Pulmonary artery endothelial cell (primary cell): ENCODE measurements around the gene LRRC38. TPM values are rescaled to one million over a fixed set of nuclear protein-coding genes. Genes with fewer than 3 reads are reported as not detected.

Source experiments
- DNase-seq: peaks from one replicate; pipeline ENCODE4 v3.0.0-alpha.2; 2011; ENCODE audit warnings: low read depth, low spot score
- total RNA-seq: library from RNA; depleted of rRNA; stranded (reverse); fragments of >200 nt; gene quantifications from 2 replicates; pipeline ENCODE4 v1.2.3, GENCODE V29; 2014

LRRC38 gene
- total RNA-seq, 1 donor from 2014 or later = not detected

DNA sequence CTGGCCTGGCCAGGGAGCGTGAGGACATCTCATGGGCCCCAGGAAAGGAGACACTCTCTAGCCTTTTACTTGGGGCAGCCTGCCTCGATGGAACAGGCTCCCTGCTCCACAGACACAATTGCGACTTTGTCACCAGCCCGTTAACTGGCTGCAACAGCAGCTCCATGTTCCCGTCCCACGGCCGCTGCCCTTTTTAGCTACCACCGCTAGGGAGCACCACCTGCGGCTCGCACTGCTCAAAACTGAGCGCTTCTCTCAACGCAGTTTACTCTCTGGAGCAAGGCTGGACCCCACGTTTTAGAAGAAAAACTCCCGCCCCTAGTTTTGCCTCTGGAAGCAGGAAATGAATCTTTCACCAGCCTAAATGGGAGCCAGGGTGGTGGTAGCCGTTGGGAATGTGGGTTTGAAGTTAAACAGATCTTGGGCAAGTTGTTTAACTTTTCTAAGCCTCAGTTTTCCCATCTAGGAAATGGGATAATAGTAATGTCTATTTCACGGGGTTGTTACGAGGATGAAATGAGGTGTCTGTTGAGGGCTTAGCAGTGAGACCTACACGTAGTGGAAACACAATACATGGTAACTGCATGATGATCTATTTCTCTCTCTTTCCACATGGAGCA lies 3.5 kb upstream of the LRRC38 start:
- DNase-seq = no peak

DNA sequence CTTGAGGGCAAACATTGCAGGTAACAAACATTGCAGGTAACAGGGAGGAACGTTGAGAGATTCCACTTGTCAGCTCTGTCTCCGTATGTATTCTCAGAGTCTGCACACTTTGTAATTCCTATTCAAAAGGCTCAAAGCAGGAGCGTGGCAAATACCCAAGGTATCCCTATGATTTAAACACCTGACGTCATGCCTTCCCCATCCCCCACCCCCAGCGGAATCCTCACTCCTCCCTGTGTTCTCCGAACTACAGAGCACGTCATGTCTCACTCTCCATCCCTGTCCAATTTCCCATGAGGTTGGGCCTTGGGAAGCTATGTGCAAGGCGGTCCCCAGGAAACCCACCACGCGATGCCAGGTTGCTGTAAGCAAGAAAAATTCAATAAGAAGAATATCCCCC lies 2.8 kb upstream of the LRRC38 start:
- DNase-seq = no peak

- no peak for DNase-seq
These were observed 1.0 kb upstream of the LRRC38 start for GRCh38 chr1:13514821-13515220.

DNA sequence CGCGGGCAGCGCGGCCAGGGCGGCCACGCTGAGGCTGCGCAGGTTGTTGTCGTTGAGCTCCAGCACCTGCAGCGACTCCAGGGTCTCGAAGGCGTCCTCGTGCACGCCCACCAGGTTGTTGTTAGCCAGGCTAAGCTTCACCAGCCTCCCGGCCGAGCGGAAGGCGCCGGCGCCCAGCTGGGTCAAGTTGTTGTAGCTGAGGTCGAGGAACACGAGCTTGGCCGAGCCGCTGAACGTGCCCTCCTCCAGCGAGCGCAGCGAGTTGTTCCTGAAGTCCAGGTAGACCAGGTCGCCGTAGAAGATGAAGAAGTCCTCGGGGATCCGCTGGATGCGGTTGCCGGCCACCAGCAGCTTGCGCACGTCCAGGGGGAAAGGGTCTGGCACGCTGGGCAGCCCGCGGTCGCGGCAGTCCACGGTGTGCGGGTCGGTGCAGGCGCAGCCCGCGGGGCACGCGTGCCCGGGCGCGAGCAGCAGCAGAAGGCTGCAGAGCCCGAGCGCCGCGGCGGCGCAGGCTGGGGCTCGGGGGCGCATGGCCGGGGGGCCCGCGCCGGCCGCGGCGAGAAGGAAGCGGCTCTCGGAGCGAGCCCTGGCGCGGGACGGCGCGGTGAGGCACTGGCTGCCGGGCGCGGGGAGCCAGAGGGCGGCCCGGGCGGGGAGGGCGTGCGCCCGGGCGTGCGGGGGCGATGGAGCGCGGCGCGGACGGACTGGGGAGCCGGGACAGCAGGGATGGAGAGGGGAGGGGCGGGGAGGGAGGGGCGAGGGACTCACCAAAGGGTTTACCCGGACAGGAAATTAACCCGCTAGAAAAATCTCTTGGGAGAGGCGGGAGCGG lies 524 bp downstream of the LRRC38 start:
- DNase-seq = no peak

GRCh38 chr1:13512472-13512871 lies 1.3 kb downstream of the LRRC38 start:
- no peak for DNase-seq

GRCh38 chr1:13510499-13510898 lies 3.3 kb downstream of the LRRC38 start:
- no peak for DNase-seq

GRCh38 chr1:13507075-13507474 lies 6.7 kb downstream of the LRRC38 start:
- no peak for DNase-seq

DNA sequence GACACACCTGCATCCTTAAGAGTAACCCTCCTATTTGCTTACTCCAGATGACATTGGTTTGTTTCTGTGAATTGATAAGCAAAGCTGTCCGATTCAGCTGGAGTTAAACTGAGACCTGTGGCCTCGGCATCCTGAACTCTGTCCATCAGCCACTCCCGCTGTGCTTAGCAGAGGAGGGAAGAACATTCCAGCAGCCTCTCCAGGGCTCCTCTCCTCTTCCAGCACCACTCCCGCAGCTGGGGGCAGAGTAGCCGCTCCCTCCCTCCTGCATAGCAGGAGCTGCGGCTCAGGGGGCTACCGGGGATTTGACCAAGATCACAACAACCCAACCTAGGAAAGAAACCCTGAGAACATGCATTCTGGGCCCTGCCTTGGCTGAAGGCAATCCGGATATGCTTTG lies 8.8 kb downstream of the LRRC38 start:
- DNase-seq = no peak

DNA sequence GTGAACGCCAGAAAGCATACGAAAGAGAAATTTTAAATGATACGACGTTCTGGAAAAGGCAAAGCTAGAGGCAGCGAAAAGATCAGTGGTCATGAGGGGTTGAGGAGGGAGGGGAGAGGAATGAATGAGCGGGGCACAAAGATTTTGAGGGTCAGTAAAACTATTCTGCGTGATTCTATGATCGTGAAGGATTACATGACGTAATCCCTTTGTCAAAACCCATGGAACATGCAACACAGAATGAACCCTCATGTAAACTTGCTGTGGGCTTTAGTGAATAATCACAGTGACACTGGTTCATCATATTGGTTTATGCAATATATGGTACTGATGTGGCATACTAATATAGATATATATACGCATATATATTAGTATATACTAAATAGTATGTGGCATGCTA lies 13.0 kb downstream of the LRRC38 start:
- DNase-seq = no peak

GRCh38 chr1:13499422-13499821 lies 14.4 kb downstream of the LRRC38 start:
- DNase-seq = no peak

GRCh38 chr1:13498553-13498952 lies 15.2 kb downstream of the LRRC38 start:
- no peak for DNase-seq

GRCh38 chr1:13495186-13495585 lies 18.6 kb downstream of the LRRC38 start:
- no peak for DNase-seq

DNA sequence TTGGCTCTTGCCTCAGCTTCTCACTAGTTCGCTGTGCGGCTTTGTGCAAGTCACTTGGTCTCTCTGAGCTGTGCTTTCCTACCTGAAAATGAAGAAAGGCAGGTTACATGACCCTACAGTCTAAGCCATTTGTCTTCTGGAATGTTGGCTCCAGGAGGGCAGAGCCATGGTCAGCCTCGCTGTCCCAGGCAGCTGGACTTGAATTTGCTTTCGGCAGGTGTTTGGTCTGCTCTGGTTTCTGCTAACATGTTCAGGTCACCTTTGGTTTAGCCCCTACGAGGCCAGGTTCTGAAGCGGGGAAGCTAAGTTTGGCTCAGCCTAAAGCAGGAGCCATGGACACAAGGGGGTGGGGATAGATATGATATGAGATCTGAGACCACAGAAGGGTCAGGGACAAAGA lies 19.1 kb downstream of the LRRC38 start:
- no peak for DNase-seq

GRCh38 chr1:13494025-13494424 lies 19.8 kb downstream of the LRRC38 start:
- no peak for DNase-seq

GRCh38 chr1:13492711-13493110 lies 21.1 kb downstream of the LRRC38 start:
- DNase-seq = no peak

DNA sequence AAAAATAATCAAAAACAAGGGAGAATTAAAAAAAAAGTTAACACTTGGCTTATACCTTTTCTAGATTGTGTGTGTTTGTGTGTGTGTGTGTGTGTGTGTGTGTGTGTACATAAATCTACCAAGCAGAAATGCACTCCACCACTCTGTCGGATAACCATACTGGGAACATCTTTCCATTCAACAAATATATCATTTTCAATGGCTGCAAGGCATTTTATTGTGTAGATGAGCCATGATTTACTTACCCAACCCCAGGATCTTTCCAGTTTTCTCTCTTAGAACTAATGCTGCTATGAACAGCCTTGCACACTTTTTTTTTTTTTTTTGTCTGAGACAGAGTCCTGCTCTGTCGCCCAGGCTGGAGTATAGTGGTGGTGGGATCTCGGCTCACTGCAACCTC lies 25.8 kb downstream of the LRRC38 start:
- no peak for DNase-seq

- no peak for DNase-seq
These were observed 26.5 kb downstream of the LRRC38 start for GRCh38 chr1:13487143-13487868.

DNA sequence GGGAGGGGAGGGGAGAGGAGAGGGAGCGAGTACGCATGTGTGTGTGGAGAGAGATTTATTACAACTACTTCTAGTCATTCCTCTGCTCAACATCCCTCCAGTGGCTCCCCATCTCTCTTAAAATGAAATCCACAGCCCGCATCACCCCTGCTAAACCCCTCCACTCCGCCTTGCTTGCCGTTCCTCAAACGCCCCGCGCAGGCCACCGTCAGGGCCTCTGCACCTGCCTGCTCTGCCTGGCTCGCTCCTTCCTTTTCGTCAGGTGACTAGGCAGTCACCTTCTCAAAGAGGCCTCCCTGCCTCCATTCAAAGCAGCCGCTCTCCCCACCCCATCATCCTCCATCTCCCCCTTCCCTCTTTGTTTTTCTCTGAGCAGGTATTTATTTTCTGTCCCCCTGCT lies 29.9 kb downstream of the LRRC38 start:
- DNase-seq = no peak

GRCh38 chr1:13482600-13482999 lies 31.2 kb downstream of the LRRC38 start:
- no peak for DNase-seq

DNA sequence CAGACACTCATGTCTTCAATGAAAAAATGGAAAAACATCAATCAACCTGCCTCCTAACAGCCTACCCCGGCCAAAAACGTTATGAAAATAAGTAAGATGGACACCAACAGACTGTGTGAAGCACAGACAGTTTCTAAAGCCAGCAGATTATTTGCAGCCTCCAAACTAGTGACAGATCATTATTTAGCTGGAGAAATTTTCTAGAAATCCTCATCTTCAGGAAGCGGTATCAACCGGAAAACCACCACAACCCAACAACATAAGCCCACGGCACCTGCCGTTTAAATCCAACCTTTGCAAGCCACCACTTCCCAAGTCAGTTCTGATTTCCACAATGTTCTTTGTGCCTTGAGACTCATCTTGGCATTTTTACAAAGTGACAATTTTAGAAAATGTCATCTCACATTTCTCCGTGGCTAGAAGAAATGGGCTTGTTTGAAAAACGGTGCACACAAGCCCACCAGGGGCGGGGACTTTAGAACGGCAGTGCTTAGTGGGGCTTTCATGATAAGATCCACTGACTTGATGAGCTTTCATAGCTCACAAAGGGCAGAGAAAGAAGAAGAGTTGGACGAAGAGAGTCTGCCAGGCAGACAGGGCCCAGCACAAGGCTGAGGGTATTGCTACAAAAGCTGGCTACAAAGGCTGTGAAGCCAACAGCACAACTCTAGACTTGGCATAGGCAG lies 34.5 kb downstream of the LRRC38 start:
- DNase-seq = no peak

DNA sequence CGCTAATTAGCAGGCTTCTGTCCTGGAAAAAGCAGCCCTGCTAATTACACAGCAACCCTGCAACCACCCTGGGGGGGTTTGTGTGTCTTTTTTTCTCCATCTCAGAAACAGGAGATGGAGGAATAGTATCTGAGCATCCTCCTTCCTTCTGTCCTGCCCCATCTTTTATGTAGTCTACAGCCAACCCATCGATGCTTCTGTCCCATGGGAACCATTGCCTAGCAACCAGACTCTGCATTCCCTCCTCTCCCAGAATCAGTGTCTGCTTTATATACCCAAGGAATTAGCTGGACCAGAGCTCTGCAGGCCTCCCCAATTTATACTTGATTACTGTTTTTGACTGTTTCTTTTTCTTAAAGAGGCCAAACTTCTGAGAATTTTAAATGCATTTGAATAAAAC lies 35.1 kb downstream of the LRRC38 start:
- no peak for DNase-seq

GRCh38 chr1:13469343-13469742 lies 44.5 kb downstream of the LRRC38 start:
- DNase-seq = no peak
